GM15510 (cell line): ENCODE results near the gene SCARB1.

Experiments
- POLR2A ChIP-seq: IDR thresholded peaks from 3 replicates; pipeline ENCODE4 v1.6.1; 2011; ENCODE audit warnings: borderline replicate concordance; ENCODE audit not compliant: insufficient read length; ENCODE audit errors: extremely low read depth

Gene SCARB1

GRCh38 chr12:124869059-124869665 is 5.5 kb upstream of the SCARB1 start:
- no peak for TF ChIP-seq POLR2A

GRCh38 chr12:124868252-124869058 is 4.8 kb upstream of the SCARB1 start:
- no peak for TF ChIP-seq POLR2A

- TF ChIP-seq POLR2A, result no peak
Measured at GRCh38 chr12:124867401-124867930, 3.8 kb upstream of the SCARB1 start.

- TF ChIP-seq POLR2A, result no peak
Measured at GRCh38 chr12:124866883-124867400, 3.3 kb upstream of the SCARB1 start.

GRCh38 chr12:124866195-124866882 is 2.7 kb upstream of the SCARB1 start:
- no peak for TF ChIP-seq POLR2A

- TF ChIP-seq POLR2A, result no peak
Measured at GRCh38 chr12:124865728-124866127, 2.1 kb upstream of the SCARB1 start.

GRCh38 chr12:124864326-124864752 is 675 bp upstream of the SCARB1 start:
- no peak for TF ChIP-seq POLR2A

- TF ChIP-seq POLR2A, result peak; percentile 21
Measured at GRCh38 chr12:124862768-124863415, 772 bp downstream of the SCARB1 start.

- no peak for TF ChIP-seq POLR2A
Measured at GRCh38 chr12:124861898-124862676, 1.6 kb downstream of the SCARB1 start.

- TF ChIP-seq POLR2A, result no peak
Measured at GRCh38 chr12:124861492-124861891, 2.2 kb downstream of the SCARB1 start.

- TF ChIP-seq POLR2A, result no peak
Measured at GRCh38 chr12:124857921-124858461, 5.7 kb downstream of the SCARB1 start.

GRCh38 chr12:124856842-124857178 is 6.9 kb downstream of the SCARB1 start:
- TF ChIP-seq POLR2A, result no peak

- no peak for TF ChIP-seq POLR2A
Measured at GRCh38 chr12:124856132-124856841, 7.4 kb downstream of the SCARB1 start.
